Gastroesophageal sphincter (tissue), 4 donors: ENCODE data around the gene PACRG. TPM values are rescaled to one million over a fixed set of nuclear protein-coding genes. Genes with fewer than 3 reads are reported as not detected.

ENCODE experiments used
- ATAC-seq: fragments of 150-250 bp; one replicate; pipeline ENCODE4 v1.9.1; 2016; ENCODE audit warnings: mild to moderate bottlenecking, moderate library complexity
- H3K27ac ChIP-seq, 4 donors: fragments of 200-600 bp; sonication (generic) in 3 of 4; 1 replicate in 3 of 4; 2 replicates in 1 of 4; pipeline ENCODE4 v1.5.1; 2016 to 2019
- H3K27me3 ChIP-seq: fragments of 200-600 bp; sonication (generic); one replicate; pipeline ENCODE4 v1.5.1; 2019
- H3K36me3 ChIP-seq, 2 donors: fragments of 200-600 bp; sonication (generic); one replicate each; pipeline ENCODE4 v1.5.1; 2019; ENCODE audit warnings: control low read depth in 1 of 2
- H3K4me1 ChIP-seq, 3 donors: fragments of 200-600 bp; sonication (generic); 1 replicate in 2 of 3; 2 replicates in 1 of 3; pipeline ENCODE4 v1.5.1; 2016 to 2019; ENCODE audit warnings: control low read depth in 2 of 3
- H3K4me3 ChIP-seq, 2 donors: fragments of 200-600 bp; sonication (generic); one replicate each; pipeline ENCODE4 v1.5.1; 2019; ENCODE audit warnings: mild to moderate bottlenecking in 1 of 2, moderate library complexity in 1 of 2
- H3K9me3 ChIP-seq, 3 donors: fragments of 200-600 bp; sonication (generic); one replicate each; pipeline ENCODE4 v1.5.1; 2017 to 2019; ENCODE audit warnings: control low read depth in 2 of 3
- CTCF ChIP-seq, 4 experiments: fragments of 200-600 bp in 2 of 4; fragments of 450-650 bp in 2 of 4; sonication (generic) in 1 of 4; IDR thresholded peaks; one replicate each; pipeline ENCODE4 v1.5.1; 2017 to 2019; ENCODE audit warnings: antibody characterized with exemption in 4 of 4, mild to moderate bottlenecking in 2 of 4, moderate library complexity in 2 of 4
- EP300 ChIP-seq: sonication (generic); formaldehyde crosslinking; IDR thresholded peaks from one replicate; pipeline ENCODE4 v1.6.1; 2017; ENCODE audit warnings: antibody characterized with exemption, mild to moderate bottlenecking
- POLR2A ChIP-seq, 2 donors: fragments of 450-650 bp; IDR thresholded peaks; one replicate each; pipeline ENCODE4 v1.6.1; 2017; ENCODE audit warnings: antibody characterized with exemption in 2 of 2, mild to moderate bottlenecking in 2 of 2, moderate library complexity in 1 of 2
- POLR2AphosphoS5 ChIP-seq: sonication (generic); formaldehyde crosslinking; IDR thresholded peaks from one replicate; pipeline ENCODE4 v1.6.1; 2017; ENCODE audit warnings: antibody characterized with exemption
- WGBS, 2 donors: methylation state at CpG; one replicate each; pipeline ENCODE4 v1.1.5; 2018; ENCODE audit warnings: low coverage in 1 of 2; 5-methylcytosine and 5-hydroxymethylcytosine counted together
- total RNA-seq, 4 donors: library from RNA; depleted of rRNA; stranded (reverse); fragments of >200 nt; gene quantifications; one replicate each; pipeline ENCODE4 v1.1.0, GENCODE V29; 2016

Gene PACRG
- total RNA-seq, 4 donors from 2014 or later: 1.0 to 7.0 TPM; not detected in 2

GRCh38 chr6:163289447-163289846, 561.7 kb downstream of the PACRG start:
- no peak for TF ChIP-seq EP300
- no peak for TF ChIP-seq POLR2AphosphoS5
- no peak for TF ChIP-seq POLR2A (IDR thresholded peaks at IDR 0.05)
- TF ChIP-seq CTCF (IDR thresholded peaks at IDR 0.05): no peak
- no peaks in the 10 kb centered on the region for H3K36me3 ChIP-seq
- H3K9me3 ChIP-seq: no peaks in the 10 kb centered on the region
- H3K27ac ChIP-seq: no peak overlapping the region
- H3K4me1 ChIP-seq: no peaks in the 10 kb centered on the region
- 94 to 100% methylated on average over 1 to 4 of the region's 4 CpGs for WGBS, 2 donors
- H3K27me3 ChIP-seq: no peaks in the 10 kb centered on the region
- ATAC-seq: no peak
- no peak overlapping the region for H3K4me3 ChIP-seq

GRCh38 chr6:163290545-163291274, 562.9 kb downstream of the PACRG start:
- Histone ChIP-seq H3K4me1 (no peaks in the 10 kb centered on the region), H3K36me3 (no peaks in the 10 kb centered on the region), H3K27ac (no peak overlapping the region), H3K4me3 (no peak overlapping the region), H3K27me3 (no peaks in the 10 kb centered on the region), H3K9me3 (no peaks in the 10 kb centered on the region)
- TF ChIP-seq CTCF (IDR thresholded peaks at IDR 0.05) (no peak), POLR2AphosphoS5 (no peak), POLR2A (IDR thresholded peaks at IDR 0.05) (no peak), EP300 (no peak)
- 92 to 100% methylated on average over 1 to 10 of the region's 22 CpGs for WGBS, 2 donors
- no peak for ATAC-seq

GRCh38 chr6:163291622-163292021, 563.8 kb downstream of the PACRG start:
- H3K9me3 ChIP-seq: no peaks in the 10 kb centered on the region
- TF ChIP-seq CTCF (IDR thresholded peaks at IDR 0.05): no peak
- TF ChIP-seq POLR2A (IDR thresholded peaks at IDR 0.05): no peak
- no peak for TF ChIP-seq POLR2AphosphoS5
- TF ChIP-seq EP300: no peak
- 41 to 58% methylated on average over 3 to 4 of the region's 5 CpGs for WGBS, 2 donors
- H3K4me1 ChIP-seq: no peaks in the 10 kb centered on the region
- H3K27me3 ChIP-seq: no peaks in the 10 kb centered on the region
- no peak overlapping the region for H3K27ac ChIP-seq
- ATAC-seq: no peak
- H3K4me3 ChIP-seq: no peak overlapping the region
- no peaks in the 10 kb centered on the region for H3K36me3 ChIP-seq

DNA sequence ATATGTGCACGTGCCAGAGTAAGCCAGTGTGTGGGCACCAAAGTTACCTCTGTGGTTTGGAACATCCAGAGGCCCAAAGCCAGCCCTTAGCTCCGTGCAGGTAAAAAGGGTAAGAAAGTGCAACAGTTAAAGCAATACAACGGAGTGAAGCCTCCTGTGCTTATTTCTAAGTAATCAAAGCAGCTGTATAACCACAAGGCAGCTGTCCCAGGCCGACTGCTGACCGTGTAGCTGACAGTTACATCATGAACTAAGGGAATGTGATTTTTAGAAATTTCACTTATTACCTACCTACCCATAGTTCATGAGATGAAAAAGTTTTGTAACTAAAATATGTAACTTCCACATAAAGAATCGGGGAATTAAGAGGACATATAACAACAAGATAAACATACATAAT, 565.5 kb downstream of the PACRG start:
- TF ChIP-seq POLR2AphosphoS5 (no peak), EP300 (no peak), CTCF (IDR thresholded peaks at IDR 0.05) (no peak), POLR2A (IDR thresholded peaks at IDR 0.05) (no peak)
- 72 to 81% methylated on average over 3 to 6 of the region's 6 CpGs for whole genome bisulfite sequencing, 2 donors
- Histone ChIP-seq H3K27ac (no peak overlapping the region), H3K36me3 (no peaks in the 10 kb centered on the region), H3K4me1 (no peaks in the 10 kb centered on the region), H3K4me3 (no peak overlapping the region), H3K9me3 (no peaks in the 10 kb centered on the region), H3K27me3 (no peaks in the 10 kb centered on the region)
- no peak for ATAC-seq

GRCh38 chr6:163294734-163295133, 567.0 kb downstream of the PACRG start:
- no peak for TF ChIP-seq POLR2A (IDR thresholded peaks at IDR 0.05)
- no peak for TF ChIP-seq POLR2AphosphoS5
- TF ChIP-seq CTCF (IDR thresholded peaks at IDR 0.05): no peak
- no peak for TF ChIP-seq EP300
- H3K4me3 ChIP-seq: no peak overlapping the region
- no peaks in the 10 kb centered on the region for H3K9me3 ChIP-seq
- ATAC-seq: no peak
- H3K27me3 ChIP-seq: no peaks in the 10 kb centered on the region
- no peaks in the 10 kb centered on the region for H3K36me3 ChIP-seq
- no peaks in the 10 kb centered on the region for H3K4me1 ChIP-seq
- no peak overlapping the region for H3K27ac ChIP-seq
